HL-60 (cell line): ENCODE results near the gene ANTXR1.

Experiments used
- CTCF ChIP-seq: IDR thresholded peaks from one replicate; pipeline ENCODE4 v1.5.1; 2011; ENCODE audit warnings: low read length, control low read depth, inconsistent platforms; ENCODE audit not compliant: insufficient read depth
- POLR2AphosphoS5 ChIP-seq: IDR thresholded peaks from 2 replicates; pipeline ENCODE4 v1.6.1; 2012; ENCODE audit warnings: low read depth
- SPI1 ChIP-seq: IDR thresholded peaks from 2 replicates; pipeline ENCODE4 v1.6.1; 2012; ENCODE audit warnings: low read depth, mild to moderate bottlenecking, borderline replicate concordance

GRCh38 chr2:69104261-69104660, 91.3 kb downstream of the ANTXR1 start:
- TF ChIP-seq CTCF (no peak), POLR2AphosphoS5 (no peak), SPI1 (no peak)
